ENCODE results near the gene BRD7.

GRCh38 chr16:50365791-50366575, 2.8 kb downstream of the BRD7 start:
- TF ChIP-seq, protein P1, sequence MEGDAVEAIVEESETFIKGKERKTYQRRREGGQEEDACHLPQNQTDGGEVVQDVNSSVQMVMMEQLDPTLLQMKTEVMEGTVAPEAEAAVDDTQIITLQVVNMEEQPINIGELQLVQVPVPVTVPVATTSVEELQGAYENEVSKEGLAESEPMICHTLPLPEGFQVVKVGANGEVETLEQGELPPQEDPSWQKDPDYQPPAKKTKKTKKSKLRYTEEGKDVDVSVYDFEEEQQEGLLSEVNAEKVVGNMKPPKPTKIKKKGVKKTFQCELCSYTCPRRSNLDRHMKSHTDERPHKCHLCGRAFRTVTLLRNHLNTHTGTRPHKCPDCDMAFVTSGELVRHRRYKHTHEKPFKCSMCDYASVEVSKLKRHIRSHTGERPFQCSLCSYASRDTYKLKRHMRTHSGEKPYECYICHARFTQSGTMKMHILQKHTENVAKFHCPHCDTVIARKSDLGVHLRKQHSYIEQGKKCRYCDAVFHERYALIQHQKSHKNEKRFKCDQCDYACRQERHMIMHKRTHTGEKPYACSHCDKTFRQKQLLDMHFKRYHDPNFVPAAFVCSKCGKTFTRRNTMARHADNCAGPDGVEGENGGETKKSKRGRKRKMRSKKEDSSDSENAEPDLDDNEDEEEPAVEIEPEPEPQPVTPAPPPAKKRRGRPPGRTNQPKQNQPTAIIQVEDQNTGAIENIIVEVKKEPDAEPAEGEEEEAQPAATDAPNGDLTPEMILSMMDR (conservative IDR thresholded peaks at IDR 0.05; ENCODE audit: low read depth, low read length) = no peak
- TF ChIP-seq EZH2 (IDR thresholded peaks at IDR 0.05; ENCODE audit: low read length, unreplicated experiment) = no peak

Data from PC-3 (cell line).